ENCODE measurements around the gene PLCH1. TPM values are rescaled to one million over a fixed set of nuclear protein-coding genes. Genes with fewer than 3 reads are reported as not detected.

Gene PLCH1
- total and polyA plus RNA-seq, 10 of the 15 experiments (the other 5 are each of a cell fraction or from before 2014, with no cell fraction given): 0.03 to 0.22 (median 0.04) TPM; not detected in 5

- no TSS peak for BruUV-seq (replicated peaks)
- ChIA-PET RAD21 (ENCODE audit: unreplicated experiment) (no interaction called here), POLR2A (no interaction called here), CTCF (no interaction called here), SMC1A (ENCODE audit: uncharacterized antibody, unreplicated experiment) (no interaction called here)
- H3K9me3 ChIP-seq (replicated peaks; ENCODE audit: control insufficient read depth, insufficient read depth, low read length): no peaks in the 10 kb centered on the region
- H3K79me2 ChIP-seq (ENCODE audit: control insufficient read depth, insufficient read depth, low read length): no peaks in the 10 kb centered on the region
- TF ChIP-seq ZBED1 (IDR thresholded peaks at IDR 0.05; ENCODE audit: borderline replicate concordance) (no peak), EZH2 (IDR thresholded peaks at IDR 0.05; ENCODE audit: borderline replicate concordance, control insufficient read depth, low read depth, low read length) (no peak), IKZF1 (conservative IDR thresholded peaks at IDR 0.05) (no peak), PBX3 (IDR thresholded peaks at IDR 0.05; ENCODE audit: insufficient replicate concordance, low read depth, low read length) (no peak), RFX5 (IDR thresholded peaks at IDR 0.05; ENCODE audit: low read depth, low read length) (no peak), ZBTB40 (IDR thresholded peaks at IDR 0.05; ENCODE audit: borderline replicate concordance) (no peak), SUPT20H (IDR thresholded peaks at IDR 0.05; ENCODE audit: borderline replicate concordance, control insufficient read depth, low read depth, low read length) (no peak), CREM (IDR thresholded peaks at IDR 0.05; ENCODE audit: low read depth) (no peak), SRF (IDR thresholded peaks at IDR 0.05; ENCODE audit: low read depth in 2 of 2, low read length in 2 of 2) (no peak), SIX5 (IDR thresholded peaks at IDR 0.05; ENCODE audit: low read depth, low read length, severe bottlenecking) (no peak), RUNX3 (IDR thresholded peaks at IDR 0.05; ENCODE audit: low read length) (no peak)
- H4K20me1 ChIP-seq (ENCODE audit: control insufficient read depth, insufficient read depth): no peaks in the 10 kb centered on the region
- no peak overlapping the region for H3K27ac ChIP-seq (ENCODE audit: control insufficient read depth, insufficient read depth)
- in situ Hi-C loops (cut with MboI): no loop called here
- H2AFZ ChIP-seq (ENCODE audit: control insufficient read depth, low read depth, low read length): no peak overlapping the region; the same call in 1 of the 2 replicates
- H3K4me3 ChIP-seq: no peak overlapping the region
- DNase-seq (ENCODE audit: low read depth, low spot score) (no peak), ATAC-seq (no peak), FAIRE-seq (no peak)
- no peak overlapping the region for H3K9ac ChIP-seq (ENCODE audit: control insufficient read depth, insufficient read depth, low read length)
- H3K36me3 ChIP-seq (ENCODE audit: control insufficient read depth in 2 of 2, insufficient read depth in 2 of 2, low read length in 1 of 2): no peaks in the 10 kb centered on the region
- H3K4me1 ChIP-seq (ENCODE audit: control insufficient read depth, insufficient read depth, low read length): peaks cover 17% of the 10 kb centered on the region
- 16% methylated on average over 3 of the region's 3 CpGs for WGBS (ENCODE audit: insufficient coverage, insufficient replicate concordance, low lambda C conversion rate, missing lambda C conversion rate)
- no peaks in the 10 kb centered on the region for H3K27me3 ChIP-seq (replicated peaks in 1 of 2; ENCODE audit: control insufficient read depth in 2 of 2, insufficient read depth in 2 of 2, low read length in 1 of 2)
- intact Hi-C loops (cut with micrococcal nuclease; ENCODE audit: unreplicated experiment): no loop called here
- H3K4me2 ChIP-seq (ENCODE audit: control insufficient read depth, insufficient read depth): peak overlapping the region; percentile 46; the same call in 1 of the 2 replicates
Measured at GRCh38 chr3:155334215-155334913, 410.5 kb downstream of the PLCH1 start.
